IPS-18c (cell line): ENCODE measurements around the gene COL4A1.

ENCODE experiments used
- H3K4me3 ChIP-seq: 2 replicates; pipeline ENCODE4 v1.7.0; 2013; ENCODE audit warnings: low read depth, mild to moderate bottlenecking, low read length, moderate library complexity; ENCODE audit not compliant: insufficient read depth
- H3K9me3 ChIP-seq: one replicate; pipeline ENCODE4 v1.6.1; 2013; ENCODE audit warnings: mild to moderate bottlenecking, low read length, moderate library complexity; ENCODE audit not compliant: control insufficient read depth, insufficient read depth

Gene COL4A1

GRCh38 chr13:110149036-110149435 is 157.9 kb downstream of the COL4A1 start:
- Histone ChIP-seq H3K9me3 (no peaks in the 10 kb centered on the region), H3K4me3 (no peak overlapping the region)

DNA sequence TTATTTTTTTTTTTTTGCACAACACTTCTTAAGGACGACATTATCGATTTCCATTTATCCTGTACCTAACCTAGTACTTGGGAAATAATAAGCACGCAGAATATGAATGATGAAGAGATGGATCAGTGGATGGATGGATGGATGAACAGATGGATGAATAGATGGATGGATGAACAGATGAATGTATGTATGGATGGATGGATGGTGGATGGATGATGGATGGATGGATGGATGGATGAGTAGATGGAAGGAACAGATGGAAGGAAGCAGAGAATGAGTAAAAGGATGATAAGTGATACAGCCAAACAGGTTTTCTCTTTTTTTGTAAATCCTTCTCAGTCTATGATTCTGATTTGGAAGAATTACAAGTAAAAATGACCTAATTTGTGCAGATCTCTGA is 166.9 kb downstream of the COL4A1 start:
- H3K9me3 ChIP-seq = peaks cover 2% of the 10 kb centered on the region
- no peak overlapping the region for H3K4me3 ChIP-seq

GRCh38 chr13:110138700-110139036 is 168.3 kb downstream of the COL4A1 start:
- peaks cover 2% of the 10 kb centered on the region for H3K9me3 ChIP-seq

GRCh38 chr13:110138010-110138699 is 168.8 kb downstream of the COL4A1 start:
- peak overlapping the region; percentile 72 for H3K4me3 ChIP-seq

More at GRCh38 chr13:110138700-110139036, 168.3 kb downstream of the COL4A1 start:
- peak overlapping the region; percentile 72; the same call in 1 of the 2 replicates for H3K4me3 ChIP-seq

GRCh38 chr13:110137680-110138009 is 169.3 kb downstream of the COL4A1 start:
- peak overlapping the region; percentile 72 for H3K4me3 ChIP-seq
- peaks cover 2% of the 10 kb centered on the region for H3K9me3 ChIP-seq

More at GRCh38 chr13:110138010-110138699, 168.8 kb downstream of the COL4A1 start:
- H3K9me3 ChIP-seq = peaks cover 2% of the 10 kb centered on the region

- peaks cover 2% of the 10 kb centered on the region for H3K9me3 ChIP-seq
- H3K4me3 ChIP-seq = peak overlapping the region; percentile 44
Observed at GRCh38 chr13:110136660-110137585, 170.0 kb downstream of the COL4A1 start.

DNA sequence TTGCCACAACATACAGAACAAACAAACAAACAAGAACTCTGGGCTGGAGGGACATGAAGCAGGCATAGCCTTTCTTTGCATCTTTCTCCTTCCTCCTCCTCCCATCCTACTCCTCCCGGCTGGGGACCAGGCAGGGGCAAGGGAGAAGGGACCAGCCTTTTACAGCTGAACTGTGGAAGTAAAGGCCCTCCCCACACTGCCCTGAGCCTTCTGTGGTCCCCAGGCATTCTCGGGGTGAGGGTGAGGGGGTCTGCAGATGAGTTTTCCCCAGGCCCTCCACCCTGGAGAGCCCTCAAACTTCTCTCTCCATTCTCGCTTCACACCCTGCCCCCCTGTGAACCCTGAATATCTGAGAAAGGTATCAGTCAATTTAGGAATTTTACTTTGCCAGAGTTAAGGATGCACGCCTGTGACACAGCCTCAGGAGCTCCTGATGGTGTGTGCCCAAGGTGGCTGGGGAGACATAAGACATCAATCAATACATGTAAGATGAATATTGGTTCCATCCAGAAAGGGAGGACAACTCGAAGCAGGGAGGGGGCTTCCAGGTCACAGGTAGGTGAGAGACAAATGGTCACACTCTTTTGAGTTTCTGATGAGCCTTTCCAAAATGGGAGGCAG is 170.9 kb downstream of the COL4A1 start:
- no peak overlapping the region for H3K4me3 ChIP-seq
- peaks cover 2% of the 10 kb centered on the region for H3K9me3 ChIP-seq

- H3K4me3 ChIP-seq = no peak overlapping the region
- peaks cover 2% of the 10 kb centered on the region for H3K9me3 ChIP-seq
Observed at GRCh38 chr13:110134801-110135200, 172.2 kb downstream of the COL4A1 start.

- H3K9me3 ChIP-seq = peaks cover 2% of the 10 kb centered on the region
- H3K4me3 ChIP-seq = no peak overlapping the region
Observed at GRCh38 chr13:110133425-110134235, 173.3 kb downstream of the COL4A1 start.

DNA sequence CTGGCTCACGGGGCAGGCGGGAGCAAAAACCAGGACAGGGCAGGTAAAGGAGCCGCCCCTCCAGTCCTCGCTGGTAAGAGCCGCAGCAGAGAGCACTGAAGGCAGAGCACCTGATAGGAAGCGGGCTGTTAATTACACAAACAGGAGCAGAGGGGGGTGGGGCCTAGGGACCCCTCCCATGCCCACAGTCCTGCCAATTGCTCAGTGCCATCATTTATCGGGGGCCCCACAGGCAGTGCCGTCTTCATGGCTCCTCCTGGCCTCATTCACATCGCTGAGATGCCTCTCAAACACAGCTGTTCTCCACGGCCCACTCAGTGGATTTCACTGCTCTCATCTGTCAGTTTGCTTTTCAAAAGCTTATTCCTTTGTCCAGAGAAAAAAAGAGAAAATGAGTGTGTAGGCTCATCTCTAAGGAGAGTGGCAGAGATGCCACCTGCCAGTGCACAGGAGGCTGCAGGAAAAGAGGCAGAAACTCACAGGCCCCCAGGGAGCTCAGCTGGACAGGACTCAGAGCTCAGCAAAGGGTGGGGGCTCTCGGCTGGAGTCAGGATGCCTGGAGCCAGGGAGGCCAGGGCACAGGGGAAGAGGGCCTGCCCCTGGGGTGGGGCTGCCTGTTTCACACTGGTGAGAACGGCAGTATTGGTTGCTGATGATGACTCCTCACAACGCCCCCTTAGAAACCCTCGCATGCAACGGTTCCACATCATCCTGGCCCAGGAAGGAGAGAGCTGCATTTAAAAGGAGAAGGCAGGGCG is 174.6 kb downstream of the COL4A1 start:
- Histone ChIP-seq H3K9me3 (no peaks in the 10 kb centered on the region), H3K4me3 (no peak overlapping the region)

GRCh38 chr13:110131424-110131823 is 175.5 kb downstream of the COL4A1 start:
- H3K4me3 ChIP-seq = no peak overlapping the region
- no peaks in the 10 kb centered on the region for H3K9me3 ChIP-seq

DNA sequence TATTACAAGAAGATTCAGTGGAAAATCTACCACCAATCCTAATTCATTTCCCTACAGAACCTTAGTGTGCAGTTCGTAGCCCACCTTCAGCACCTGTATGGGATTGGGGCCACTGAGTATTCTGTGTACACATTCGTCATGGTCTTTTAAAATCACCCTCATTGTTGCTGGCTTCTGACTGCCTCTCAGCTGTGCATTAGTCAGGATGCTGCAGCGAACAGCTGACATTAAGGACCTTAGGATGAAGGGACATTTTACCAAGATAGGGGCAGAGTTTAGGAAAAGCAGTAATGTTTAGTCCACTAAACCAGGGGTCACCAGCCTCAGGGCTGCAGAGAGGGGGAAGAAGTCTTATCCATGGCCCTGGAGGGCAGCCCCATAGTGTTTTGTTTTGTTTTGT is 176.5 kb downstream of the COL4A1 start:
- no peak overlapping the region for H3K4me3 ChIP-seq
- no peaks in the 10 kb centered on the region for H3K9me3 ChIP-seq

DNA sequence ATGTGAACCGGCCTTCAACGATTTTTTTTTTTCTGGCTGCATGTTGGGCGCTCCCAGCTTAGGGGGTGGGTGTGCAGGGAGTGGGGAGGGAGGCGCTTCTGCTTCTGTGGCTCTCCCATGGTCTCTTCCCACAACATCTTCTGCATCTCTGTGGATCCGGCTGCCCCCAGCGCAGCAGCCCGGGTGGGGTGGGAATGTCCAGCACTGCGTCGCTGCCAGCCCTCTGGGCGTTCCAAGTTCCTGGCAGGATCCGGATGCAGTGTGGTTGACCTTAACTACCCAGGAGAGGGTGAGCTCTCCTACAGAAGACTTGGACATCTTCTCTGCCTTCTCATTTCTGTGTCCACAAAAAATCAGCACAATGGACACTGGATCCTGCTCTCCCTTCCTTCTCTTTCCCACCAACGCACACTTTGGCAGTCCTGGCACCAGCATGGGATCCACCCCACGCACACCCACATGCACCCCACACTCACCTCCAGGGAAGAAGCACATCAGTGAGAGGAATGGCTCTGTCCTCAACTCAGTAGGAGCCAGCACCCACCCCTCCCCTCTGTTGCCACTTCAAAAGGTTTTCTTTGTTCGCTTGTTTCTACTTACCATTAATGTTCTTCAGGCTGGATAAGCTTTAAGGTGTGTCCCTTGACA is 177.3 kb downstream of the COL4A1 start:
- Histone ChIP-seq H3K4me3 (no peak overlapping the region), H3K9me3 (no peaks in the 10 kb centered on the region)

- H3K9me3 ChIP-seq = no peaks in the 10 kb centered on the region
- no peak overlapping the region for H3K4me3 ChIP-seq
Observed at GRCh38 chr13:110129076-110129475, 177.9 kb downstream of the COL4A1 start.

DNA sequence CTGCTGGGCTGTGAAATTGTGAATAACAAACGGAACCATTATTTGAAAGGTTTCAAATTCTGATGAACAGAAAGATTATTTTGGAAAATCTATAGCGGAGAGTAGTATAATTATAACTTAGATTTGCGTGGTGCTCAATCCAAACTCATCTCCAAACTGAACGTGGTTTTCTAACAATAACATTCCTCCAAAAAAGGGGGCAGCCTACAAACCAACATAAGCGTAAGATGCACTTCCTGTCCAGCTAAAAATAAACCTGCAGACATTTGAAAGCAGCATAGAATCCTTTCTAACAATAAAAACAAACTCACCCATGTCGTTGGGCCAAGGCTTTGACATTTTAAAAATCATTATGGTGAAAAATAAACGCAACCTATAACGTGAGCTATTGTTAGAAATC is 178.4 kb downstream of the COL4A1 start:
- Histone ChIP-seq H3K4me3 (no peak overlapping the region), H3K9me3 (no peaks in the 10 kb centered on the region)

DNA sequence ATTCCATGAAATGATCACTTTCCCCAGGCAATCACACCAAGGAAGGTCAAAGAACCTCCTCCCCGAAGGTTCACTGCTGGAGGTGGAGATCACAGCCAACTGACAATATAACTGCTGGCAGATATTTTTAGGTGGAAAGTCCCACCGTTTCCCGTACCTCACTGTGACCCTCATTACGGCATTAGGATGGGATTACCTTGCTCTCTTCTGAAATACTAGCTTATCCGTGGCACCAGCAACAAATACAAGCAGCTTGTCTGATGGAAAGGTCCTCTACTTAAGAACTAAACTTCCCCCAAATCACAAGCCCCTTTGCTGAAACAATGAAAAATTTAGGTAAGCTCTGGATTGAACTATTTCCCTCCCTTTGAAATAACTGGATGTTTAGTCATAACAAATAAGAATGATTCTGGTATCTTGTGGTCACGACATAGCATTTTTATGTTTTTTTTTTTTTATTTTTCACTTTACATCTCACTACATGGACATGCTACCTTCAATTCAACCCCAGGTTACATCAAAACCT is 178.9 kb downstream of the COL4A1 start:
- Histone ChIP-seq H3K9me3 (no peaks in the 10 kb centered on the region), H3K4me3 (no peak overlapping the region)
